SKM-1 treated with dmso at 0.1 percent for 144 hours (cell line): Measurements from ENCODE around the gene CDK2AP2.
"Not testable (repeated sequence)": the region's sequence is repeated elsewhere in the genome, so short reads cannot be mapped to it uniquely, and the experiment has no call there.

Experiments
- DNase-seq: peaks from one replicate; lab custom pipeline; 2025; ENCODE audit not compliant: unreplicated experiment; lab: John Stamatoyannopoulos, UW

Gene CDK2AP2

GRCh38 chr11:67468056-67468455 is 39.9 kb downstream of the CDK2AP2 start:
- no peak for DNase-seq

- DNase-seq, result no peak
Measured at GRCh38 chr11:67466962-67467771, 40.8 kb downstream of the CDK2AP2 start.

- DNase-seq, result no peak
Measured at GRCh38 chr11:67466367-67466766, 41.6 kb downstream of the CDK2AP2 start.

GRCh38 chr11:67465530-67465929 is 42.4 kb downstream of the CDK2AP2 start:
- not testable (repeated sequence) for DNase-seq

DNA sequence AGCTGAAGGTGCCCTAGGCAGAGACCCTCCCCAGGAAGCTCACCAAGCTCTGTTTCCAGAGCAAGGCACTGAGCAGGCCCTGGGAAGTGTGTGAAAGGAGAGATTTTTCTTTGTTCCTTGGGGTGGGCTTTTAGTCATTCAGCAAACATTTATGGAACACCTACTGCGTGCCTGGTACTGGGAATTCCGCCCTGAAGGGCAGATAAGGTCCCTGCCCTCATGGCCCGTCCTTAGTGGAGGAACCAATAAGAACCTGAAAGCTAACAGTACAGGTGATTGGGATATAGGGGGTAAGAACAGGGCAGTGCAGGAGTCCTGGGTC is 42.8 kb downstream of the CDK2AP2 start:
- DNase-seq, result no peak

GRCh38 chr11:67464411-67465188 is 43.4 kb downstream of the CDK2AP2 start:
- DNase-seq, result peak; percentile 90

DNA sequence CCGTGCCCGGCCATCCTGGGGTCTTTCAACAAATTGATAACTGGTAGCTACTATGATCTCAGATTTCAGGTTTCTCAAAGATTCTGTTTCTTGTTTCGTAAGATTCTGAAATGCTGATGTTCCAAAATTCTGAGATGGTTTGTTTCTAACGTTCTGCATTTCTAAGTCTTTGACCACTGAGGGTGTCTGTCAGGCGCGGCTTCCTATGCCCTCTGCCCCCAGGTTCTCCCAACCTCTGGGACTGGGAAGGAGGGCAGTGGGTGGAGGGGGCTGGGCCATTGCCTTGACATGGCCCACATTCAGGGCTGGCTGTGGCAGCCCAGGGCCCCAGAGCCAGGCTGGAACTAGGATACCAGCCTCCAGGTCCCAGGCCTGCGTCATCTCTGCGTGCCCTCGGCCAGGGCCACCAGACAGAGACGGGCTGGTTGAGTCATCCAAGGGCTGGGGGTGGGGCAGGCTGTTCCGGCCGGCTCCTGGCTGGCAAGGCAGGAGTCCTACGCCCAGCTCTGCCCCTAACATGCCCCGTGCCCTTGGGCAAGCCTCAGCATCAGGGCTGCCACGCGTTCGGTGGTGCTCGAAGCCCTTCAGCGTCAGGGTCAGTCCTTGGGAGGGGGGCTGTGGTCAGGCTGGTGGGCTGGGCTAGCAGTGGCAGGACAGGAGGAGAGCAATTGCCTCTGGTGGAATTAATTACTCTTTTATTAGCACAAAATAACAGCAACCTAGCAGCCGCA is 44.1 kb downstream of the CDK2AP2 start:
- peak; percentile 42 for DNase-seq

DNA sequence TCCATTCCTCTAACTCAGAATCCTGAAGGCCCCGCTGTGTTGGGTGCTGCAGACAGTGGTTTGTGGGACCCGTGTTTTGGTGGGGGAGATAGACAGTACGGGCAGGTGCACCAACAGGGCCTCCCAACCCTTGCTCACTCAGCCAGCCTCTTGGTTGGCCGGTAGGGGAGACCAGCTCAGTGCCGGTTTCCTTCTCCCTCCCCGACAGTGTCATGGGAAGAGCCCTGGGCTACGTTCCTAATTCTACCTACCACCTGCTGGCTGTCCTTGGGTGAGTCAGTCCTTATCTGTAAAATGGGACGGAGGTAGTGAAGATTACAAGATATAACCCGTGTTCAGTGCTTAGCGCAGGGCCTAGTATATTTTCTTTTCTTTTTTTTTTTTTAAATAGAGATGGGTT is 44.8 kb downstream of the CDK2AP2 start:
- DNase-seq, result no peak

GRCh38 chr11:67458266-67458665 is 49.7 kb downstream of the CDK2AP2 start:
- no peak for DNase-seq

DNA sequence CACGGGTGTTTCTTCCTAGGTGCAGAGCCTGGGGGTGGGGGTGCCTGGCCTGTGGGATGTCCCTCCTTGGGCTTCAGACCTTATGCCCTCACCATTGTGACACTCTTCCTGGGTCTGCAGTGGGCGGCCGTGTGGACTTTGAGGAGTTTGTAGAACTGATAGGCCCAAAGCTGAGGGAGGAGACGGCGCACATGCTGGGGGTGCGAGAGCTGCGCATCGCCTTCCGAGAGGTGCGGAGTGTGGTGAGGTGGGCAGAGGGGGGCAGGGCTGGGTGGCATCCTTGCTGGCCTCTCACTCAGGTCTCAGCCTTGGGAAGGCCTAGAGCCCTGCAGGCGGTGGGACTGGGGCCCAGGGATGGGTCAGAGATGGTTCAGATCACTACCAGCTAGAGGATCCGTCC is 50.5 kb downstream of the CDK2AP2 start:
- no peak for DNase-seq
